ENCODE data around the gene VDR. TPM values are rescaled to one million over a fixed set of nuclear protein-coding genes. Genes with fewer than 3 reads are reported as not detected.

The VDR gene
- total RNA-seq, 1 experiment from 2014 or later = not detected

DNA sequence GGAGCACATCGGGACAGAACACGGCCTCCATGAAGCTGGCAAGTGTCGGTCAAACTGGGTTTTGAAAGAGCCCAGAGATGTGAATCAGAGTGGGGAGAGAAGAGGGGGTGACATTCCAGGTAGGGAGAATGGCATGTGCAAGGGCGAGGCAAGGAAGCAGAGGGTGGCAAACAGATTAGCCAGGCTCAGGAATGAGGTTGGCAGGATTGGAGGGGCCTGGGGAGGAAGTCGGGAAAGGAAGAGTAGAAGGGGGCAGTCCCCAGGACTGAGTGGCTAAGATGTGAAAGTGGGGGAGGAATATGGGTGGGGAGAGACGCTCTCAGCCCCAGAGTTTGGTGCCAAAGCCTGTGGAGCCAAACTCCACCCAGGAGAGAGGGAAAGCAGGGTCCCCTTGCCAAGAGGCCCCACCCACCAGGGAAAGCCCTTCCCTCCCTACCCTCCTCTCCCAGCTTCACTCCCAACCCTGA lies 79.6 kb downstream of the VDR start:
- peaks cover 22% of the 10 kb centered on the region for H3K4me1 ChIP-seq (ENCODE audit: low read length)
- no peak overlapping the region for H3K9ac ChIP-seq (ENCODE audit: low read length)

GRCh38 chr12:47824635-47825034 lies 80.2 kb downstream of the VDR start:
- H3K9me2 ChIP-seq (replicated peaks; ENCODE audit: insufficient read depth, low read length) = no peaks in the 10 kb centered on the region
- no peaks in the 10 kb centered on the region for H3K9me3 ChIP-seq (ENCODE audit: low read length)
- no peak overlapping the region for H3K27ac ChIP-seq (ENCODE audit: low read length)
- H3K4me2 ChIP-seq (ENCODE audit: low read depth, low read length, poor library complexity, severe bottlenecking) = no peak overlapping the region
- H3K36me3 ChIP-seq (ENCODE audit: insufficient read depth, low read length) = no peaks in the 10 kb centered on the region
- DNase-seq = no peak
- H4K20me1 ChIP-seq (ENCODE audit: insufficient read depth, low read depth, low read length) = no peaks in the 10 kb centered on the region
- no peaks in the 10 kb centered on the region for H3K27me3 ChIP-seq (ENCODE audit: low read length)
- H3K4me1 ChIP-seq (ENCODE audit: low read length) = peaks cover 24% of the 10 kb centered on the region
- H3K9ac ChIP-seq (ENCODE audit: low read length) = no peak overlapping the region
- H3K4me3 ChIP-seq (ENCODE audit: low read length) = no peak overlapping the region
- H3K79me2 ChIP-seq (ENCODE audit: low read length) = peaks cover 6% of the 10 kb centered on the region
- no peak overlapping the region for H2AFZ ChIP-seq (ENCODE audit: low read length)

More for the DNA sequence above, 79.6 kb downstream of the VDR start:
- Histone ChIP-seq H3K9me2 (replicated peaks; ENCODE audit: insufficient read depth, low read length) (no peaks in the 10 kb centered on the region), H3K4me3 (ENCODE audit: low read length) (no peak overlapping the region), H3K36me3 (ENCODE audit: insufficient read depth, low read length) (no peaks in the 10 kb centered on the region), H3K27me3 (ENCODE audit: low read length) (no peaks in the 10 kb centered on the region), H3K79me2 (ENCODE audit: low read length) (peaks cover 4% of the 10 kb centered on the region), H2AFZ (ENCODE audit: low read length) (no peak overlapping the region), H4K20me1 (ENCODE audit: insufficient read depth, low read depth, low read length) (no peaks in the 10 kb centered on the region), H3K27ac (ENCODE audit: low read length) (no peak overlapping the region), H3K9me3 (ENCODE audit: low read length) (no peaks in the 10 kb centered on the region), H3K4me2 (ENCODE audit: low read depth, low read length, poor library complexity, severe bottlenecking) (no peak overlapping the region)
- no peak for DNase-seq

DNA sequence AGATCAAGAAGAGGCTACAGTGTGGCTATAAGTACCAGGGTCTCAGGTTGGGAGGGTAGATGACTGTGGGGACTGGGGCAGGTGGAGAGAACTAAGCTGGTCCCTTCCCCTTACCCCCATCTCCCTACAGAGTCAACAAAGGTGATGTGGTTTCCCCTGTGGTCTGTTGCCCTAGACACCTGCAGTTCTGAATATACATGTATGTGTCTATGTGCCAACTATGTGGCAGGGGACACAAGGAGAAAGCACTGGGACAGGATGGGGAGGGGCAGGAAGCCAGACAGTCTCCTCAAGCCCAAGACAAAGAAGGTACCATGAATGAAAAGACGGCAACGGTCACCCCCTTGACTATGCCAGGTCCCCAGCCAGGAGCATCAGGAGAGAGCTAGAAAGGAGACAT lies 80.6 kb downstream of the VDR start:
- H3K9ac ChIP-seq (ENCODE audit: low read length) = no peak overlapping the region
- H3K27ac ChIP-seq (ENCODE audit: low read length) = no peak overlapping the region
- H3K36me3 ChIP-seq (ENCODE audit: insufficient read depth, low read length) = no peaks in the 10 kb centered on the region
- H2AFZ ChIP-seq (ENCODE audit: low read length) = no peak overlapping the region
- no peaks in the 10 kb centered on the region for H3K9me2 ChIP-seq (replicated peaks; ENCODE audit: insufficient read depth, low read length)
- no peaks in the 10 kb centered on the region for H3K27me3 ChIP-seq (ENCODE audit: low read length)
- peaks cover 22% of the 10 kb centered on the region for H3K4me1 ChIP-seq (ENCODE audit: low read length)
- H3K4me2 ChIP-seq (ENCODE audit: low read depth, low read length, poor library complexity, severe bottlenecking) = no peak overlapping the region
- H3K79me2 ChIP-seq (ENCODE audit: low read length) = peaks cover 7% of the 10 kb centered on the region
- H4K20me1 ChIP-seq (ENCODE audit: insufficient read depth, low read depth, low read length) = no peaks in the 10 kb centered on the region
- DNase-seq = no peak
- no peaks in the 10 kb centered on the region for H3K9me3 ChIP-seq (ENCODE audit: low read length)
- no peak overlapping the region for H3K4me3 ChIP-seq (ENCODE audit: low read length)

GRCh38 chr12:47823422-47824086 lies 81.2 kb downstream of the VDR start:
- Histone ChIP-seq H3K9ac (ENCODE audit: low read length) (no peak overlapping the region), H3K9me3 (ENCODE audit: low read length) (no peaks in the 10 kb centered on the region), H3K36me3 (ENCODE audit: insufficient read depth, low read length) (no peaks in the 10 kb centered on the region), H3K4me2 (ENCODE audit: low read depth, low read length, poor library complexity, severe bottlenecking) (no peak overlapping the region), H4K20me1 (ENCODE audit: insufficient read depth, low read depth, low read length) (no peaks in the 10 kb centered on the region), H3K9me2 (replicated peaks; ENCODE audit: insufficient read depth, low read length) (no peaks in the 10 kb centered on the region), H2AFZ (ENCODE audit: low read length) (no peak overlapping the region), H3K27ac (ENCODE audit: low read length) (no peak overlapping the region), H3K79me2 (ENCODE audit: low read length) (peaks cover 14% of the 10 kb centered on the region), H3K4me1 (ENCODE audit: low read length) (peaks cover 18% of the 10 kb centered on the region), H3K27me3 (ENCODE audit: low read length) (no peaks in the 10 kb centered on the region), H3K4me3 (ENCODE audit: low read length) (no peak overlapping the region)
- no peak for DNase-seq

- DNase-seq = no peak
- Histone ChIP-seq H3K4me3 (ENCODE audit: low read length) (no peak overlapping the region), H3K79me2 (ENCODE audit: low read length) (peaks cover 21% of the 10 kb centered on the region), H3K36me3 (ENCODE audit: insufficient read depth, low read length) (no peaks in the 10 kb centered on the region), H3K4me2 (ENCODE audit: low read depth, low read length, poor library complexity, severe bottlenecking) (no peak overlapping the region), H3K9me3 (ENCODE audit: low read length) (no peaks in the 10 kb centered on the region), H3K27me3 (ENCODE audit: low read length) (no peaks in the 10 kb centered on the region), H3K9me2 (replicated peaks; ENCODE audit: insufficient read depth, low read length) (no peaks in the 10 kb centered on the region), H2AFZ (ENCODE audit: low read length) (no peak overlapping the region), H3K4me1 (ENCODE audit: low read length) (peaks cover 18% of the 10 kb centered on the region), H4K20me1 (ENCODE audit: insufficient read depth, low read depth, low read length) (no peaks in the 10 kb centered on the region), H3K9ac (ENCODE audit: low read length) (no peak overlapping the region), H3K27ac (ENCODE audit: low read length) (no peak overlapping the region)
These were observed 81.9 kb downstream of the VDR start for GRCh38 chr12:47822863-47823262.

DNA sequence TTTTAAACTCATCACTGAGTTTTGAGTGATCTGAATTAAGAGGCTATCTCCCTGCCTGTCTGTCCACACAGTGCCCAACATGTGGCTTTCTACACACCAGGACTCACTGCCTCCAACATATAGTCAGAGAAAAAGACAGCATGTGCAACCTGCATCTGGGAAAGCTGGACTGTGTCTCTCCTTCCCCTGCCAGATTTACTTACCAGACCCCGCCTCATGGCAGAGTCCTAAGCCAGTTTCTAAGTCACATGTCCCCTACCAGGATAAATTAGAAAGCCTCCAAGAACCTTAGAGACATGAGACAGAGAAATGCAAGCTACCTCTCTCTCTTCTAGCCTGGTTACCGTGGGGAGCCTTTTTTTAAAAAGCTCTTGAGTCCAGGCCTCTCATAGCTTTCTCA lies 82.4 kb downstream of the VDR start:
- Histone ChIP-seq H2AFZ (ENCODE audit: low read length) (no peak overlapping the region), H4K20me1 (ENCODE audit: insufficient read depth, low read depth, low read length) (no peaks in the 10 kb centered on the region), H3K4me3 (ENCODE audit: low read length) (no peak overlapping the region), H3K27me3 (ENCODE audit: low read length) (no peaks in the 10 kb centered on the region), H3K4me2 (ENCODE audit: low read depth, low read length, poor library complexity, severe bottlenecking) (no peak overlapping the region), H3K9me3 (ENCODE audit: low read length) (no peaks in the 10 kb centered on the region), H3K9ac (ENCODE audit: low read length) (no peak overlapping the region), H3K36me3 (ENCODE audit: insufficient read depth, low read length) (no peaks in the 10 kb centered on the region), H3K79me2 (ENCODE audit: low read length) (peaks cover 25% of the 10 kb centered on the region), H3K4me1 (ENCODE audit: low read length) (peaks cover 22% of the 10 kb centered on the region), H3K27ac (ENCODE audit: low read length) (no peak overlapping the region), H3K9me2 (replicated peaks; ENCODE audit: insufficient read depth, low read length) (no peaks in the 10 kb centered on the region)
- DNase-seq = no peak

GRCh38 chr12:47821346-47821706 lies 83.5 kb downstream of the VDR start:
- Histone ChIP-seq H3K36me3 (ENCODE audit: insufficient read depth, low read length) (no peaks in the 10 kb centered on the region), H3K4me2 (ENCODE audit: low read depth, low read length, poor library complexity, severe bottlenecking) (no peak overlapping the region), H3K4me1 (ENCODE audit: low read length) (peaks cover 33% of the 10 kb centered on the region), H3K27ac (ENCODE audit: low read length) (no peak overlapping the region), H3K9me2 (replicated peaks; ENCODE audit: insufficient read depth, low read length) (no peaks in the 10 kb centered on the region), H3K9me3 (ENCODE audit: low read length) (no peaks in the 10 kb centered on the region), H3K4me3 (ENCODE audit: low read length) (no peak overlapping the region), H3K9ac (ENCODE audit: low read length) (no peak overlapping the region), H4K20me1 (ENCODE audit: insufficient read depth, low read depth, low read length) (no peaks in the 10 kb centered on the region), H3K27me3 (ENCODE audit: low read length) (no peaks in the 10 kb centered on the region), H2AFZ (ENCODE audit: low read length) (no peak overlapping the region), H3K79me2 (ENCODE audit: low read length) (peaks cover 36% of the 10 kb centered on the region)
- no peak for DNase-seq

DNA sequence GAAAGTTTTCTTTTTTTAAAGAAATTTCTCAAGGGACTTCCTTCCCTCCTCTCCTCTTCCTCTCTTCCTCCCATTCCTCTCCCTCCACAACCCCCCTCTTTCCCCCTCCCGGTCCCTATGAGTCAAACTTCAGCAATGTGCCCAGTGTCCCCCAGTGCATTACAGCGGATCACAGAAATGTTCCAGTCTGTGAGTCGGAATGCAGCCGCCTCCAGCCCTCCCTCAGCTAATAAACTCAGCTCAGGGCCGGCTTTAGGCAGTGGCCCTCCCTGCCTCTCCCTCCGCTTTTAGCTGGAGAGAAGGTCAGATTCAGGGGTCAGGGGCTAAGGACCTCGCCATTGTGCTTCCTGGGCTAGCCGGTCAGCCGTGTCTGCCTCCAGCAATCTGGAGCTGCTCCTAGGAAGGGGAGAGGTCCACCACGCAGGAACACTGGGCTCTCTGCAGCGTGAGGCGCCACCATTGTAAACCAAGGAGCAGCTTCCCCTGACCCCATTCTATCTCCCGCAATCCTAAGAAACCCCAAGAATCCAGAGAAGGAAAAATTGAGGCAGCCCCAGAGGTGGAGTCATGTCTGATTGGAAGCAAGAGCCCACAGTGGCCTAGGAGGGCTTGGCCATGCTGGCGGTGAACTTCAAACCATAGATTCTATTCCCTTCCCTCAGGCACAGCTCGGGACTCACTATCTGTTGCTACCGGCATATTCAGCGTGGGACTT lies 84.0 kb downstream of the VDR start:
- H3K9me2 ChIP-seq (replicated peaks; ENCODE audit: insufficient read depth, low read length) = no peaks in the 10 kb centered on the region
- peaks cover 35% of the 10 kb centered on the region for H3K4me1 ChIP-seq (ENCODE audit: low read length)
- H3K9ac ChIP-seq (ENCODE audit: low read length) = peak overlapping the region; percentile 97
- H3K79me2 ChIP-seq (ENCODE audit: low read length) = peaks cover 41% of the 10 kb centered on the region
- no peak for DNase-seq
- peak overlapping the region; percentile 91 for H3K4me3 ChIP-seq (ENCODE audit: low read length)
- H3K27ac ChIP-seq (ENCODE audit: low read length) = peak overlapping the region; percentile 87
- peak overlapping the region; percentile 10; the same call in 1 of the 2 replicates for H2AFZ ChIP-seq (ENCODE audit: low read length)
- peak overlapping the region; percentile 93 for H3K4me2 ChIP-seq (ENCODE audit: low read depth, low read length, poor library complexity, severe bottlenecking)
- no peaks in the 10 kb centered on the region for H3K9me3 ChIP-seq (ENCODE audit: low read length)
- H4K20me1 ChIP-seq (ENCODE audit: insufficient read depth, low read depth, low read length) = no peaks in the 10 kb centered on the region
- no peaks in the 10 kb centered on the region for H3K36me3 ChIP-seq (ENCODE audit: insufficient read depth, low read length)
- H3K27me3 ChIP-seq (ENCODE audit: low read length) = no peaks in the 10 kb centered on the region

All from Karpas-422 (cell line).